HEK293 (cell line): ENCODE data around the gene UNC50.

ENCODE experiments used
- CTCF ChIA-PET: fragments of 350-600 bp; formaldehyde crosslinking; extraction: SDS; loops from one replicate; lab custom pipeline; 2021; ENCODE audit warnings: antibody characterized with exemption; lab: Yijun Ruan, JAX
- POLR2A ChIA-PET: fragments of 300-600 bp; formaldehyde crosslinking; extraction: SDS; loops from one replicate; lab custom pipeline; 2020; ENCODE audit warnings: antibody characterized with exemption, inconsistent platforms; lab: Yijun Ruan, JAX
- H3K27ac ChIP-seq: fragments of 200-500 bp; sonication (Bioruptor generic); 2 replicates; pipeline ENCODE4 v1.5.1; 2014; ENCODE audit warnings: low read depth, low read length, control low read depth, inconsistent platforms; ENCODE audit errors: extremely low read depth
- H3K36me3 ChIP-seq, 2 experiments: fragments of 200-500 bp in 1 of 2; sonication (Bioruptor generic) in 1 of 2; 1 replicate in 1 of 2; 2 replicates in 1 of 2; pipeline ENCODE4 v1.5.1; 2014 to 2017; ENCODE audit warnings: inconsistent platforms in 2 of 2, low read length in 2 of 2; ENCODE audit not compliant: control insufficient read depth in 2 of 2, insufficient read depth in 1 of 2
- H3K4me1 ChIP-seq: fragments of 200-500 bp; sonication (Bioruptor generic); 2 replicates; pipeline ENCODE4 v1.5.1; 2014; ENCODE audit warnings: mild to moderate bottlenecking, low read length, inconsistent platforms; ENCODE audit not compliant: control insufficient read depth, insufficient read depth
- H3K4me3 ChIP-seq: 2 replicates; pipeline ENCODE4 v1.5.1; 2011; ENCODE audit warnings: low read depth, mild to moderate bottlenecking, control low read depth, low read length, moderate library complexity
- H3K9me3 ChIP-seq: fragments of 200-500 bp; sonication (Bioruptor generic); 2 replicates; pipeline ENCODE4 v1.5.1; 2014; ENCODE audit warnings: low read depth, low read length, inconsistent platforms; ENCODE audit not compliant: control insufficient read depth, insufficient read depth
- KLF1 ChIP-seq: fragments of 450-650 bp; formaldehyde crosslinking; IDR thresholded peaks from 2 replicates; pipeline ENCODE4 v1.5.1; 2016; ENCODE audit warnings: missing biosample characterization, missing genetic modification characterization
- ZBTB17 ChIP-seq: fragments of 450-650 bp; formaldehyde crosslinking; IDR thresholded peaks from 2 replicates; pipeline ENCODE4 v1.5.1; 2016; ENCODE audit warnings: missing biosample characterization, missing genetic modification characterization
- ZNF132 ChIP-seq: fragments of 450-650 bp; formaldehyde crosslinking; IDR thresholded peaks from 2 replicates; pipeline ENCODE4 v1.5.1; 2017; ENCODE audit warnings: missing biosample characterization, missing genetic modification characterization, borderline replicate concordance
- ZNF169 ChIP-seq: fragments of 450-650 bp; formaldehyde crosslinking; IDR thresholded peaks from 2 replicates; pipeline ENCODE4 v1.5.1; 2016; ENCODE audit warnings: missing biosample characterization, missing genetic modification characterization
- ZNF2 ChIP-seq: fragments of 450-650 bp; formaldehyde crosslinking; IDR thresholded peaks from 2 replicates; pipeline ENCODE4 v1.5.1; 2016; ENCODE audit warnings: missing biosample characterization, missing genetic modification characterization
- ZNF24 ChIP-seq: fragments of 450-650 bp; formaldehyde crosslinking; IDR thresholded peaks from 2 replicates; pipeline ENCODE4 v1.5.1; 2016; ENCODE audit warnings: missing biosample characterization, missing genetic modification characterization
- ZNF324 ChIP-seq: fragments of 450-650 bp; formaldehyde crosslinking; IDR thresholded peaks from 2 replicates; pipeline ENCODE4 v1.5.1; 2016; ENCODE audit warnings: missing biosample characterization, missing genetic modification characterization
- ZNF561 ChIP-seq: fragments of 450-650 bp; IDR thresholded peaks from 2 replicates; pipeline ENCODE4 v1.5.1; 2018; ENCODE audit warnings: missing biosample characterization, missing genetic modification characterization, borderline replicate concordance
- ZNF660 ChIP-seq: fragments of 450-650 bp; IDR thresholded peaks from 2 replicates; pipeline ENCODE4 v1.5.1; 2018; ENCODE audit warnings: missing biosample characterization, mild to moderate bottlenecking, missing genetic modification characterization
- ZNF701 ChIP-seq: fragments of 450-650 bp; formaldehyde crosslinking; IDR thresholded peaks from 2 replicates; pipeline ENCODE4 v1.5.1; 2016; ENCODE audit warnings: missing biosample characterization, missing genetic modification characterization
- TF ChIP-seq, protein P1 (sequence below): fragments of 450-650 bp; formaldehyde crosslinking; IDR thresholded peaks from 2 replicates; pipeline ENCODE4 v1.5.1; 2016; ENCODE audit warnings: missing biosample characterization, missing genetic modification characterization, borderline replicate concordance
- TF ChIP-seq, protein P2 (sequence below): fragments of 450-650 bp; formaldehyde crosslinking; IDR thresholded peaks from 2 replicates; pipeline ENCODE4 v1.5.0; 2017; ENCODE audit warnings: missing biosample characterization, missing genetic modification characterization, borderline replicate concordance

The UNC50 gene

DNA sequence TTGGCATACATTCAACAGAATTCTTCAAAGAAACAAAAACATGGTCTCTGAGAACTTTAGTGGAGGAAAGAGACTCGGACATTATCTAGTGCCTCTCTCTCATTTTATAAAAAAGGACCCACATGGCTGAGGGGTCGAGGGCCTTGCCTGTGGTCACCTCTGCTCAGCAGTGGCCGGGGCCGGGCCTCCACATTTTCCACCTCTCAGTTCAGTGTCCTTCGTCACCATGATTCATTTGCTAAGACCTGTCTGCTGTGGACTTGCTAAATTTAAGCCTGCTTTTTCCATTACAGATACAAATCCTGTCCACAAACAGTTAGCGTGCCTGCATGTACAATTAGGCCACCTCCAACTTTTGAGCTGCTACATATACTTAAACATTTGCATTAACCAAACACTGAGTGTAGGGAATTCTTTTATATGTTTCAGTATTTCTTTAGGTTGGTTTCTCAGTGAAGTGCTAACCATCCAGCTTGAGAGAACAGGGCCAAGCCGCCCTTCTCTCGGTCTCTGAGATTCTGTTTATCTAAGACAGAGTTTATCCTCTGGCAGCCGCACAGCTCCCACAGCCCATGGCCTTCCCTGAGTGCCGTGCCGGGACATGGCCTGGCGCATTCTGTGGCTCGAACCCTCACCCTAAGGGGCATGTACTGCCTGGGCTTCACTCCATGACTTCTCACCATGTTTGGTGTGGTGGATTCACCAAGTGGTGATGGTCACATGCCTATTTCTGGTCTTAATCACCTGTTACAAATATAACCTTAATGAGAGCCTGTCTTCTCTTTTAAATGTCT is 46.3 kb upstream of the UNC50 start (continued):
- TF ChIP-seq, protein P1, sequence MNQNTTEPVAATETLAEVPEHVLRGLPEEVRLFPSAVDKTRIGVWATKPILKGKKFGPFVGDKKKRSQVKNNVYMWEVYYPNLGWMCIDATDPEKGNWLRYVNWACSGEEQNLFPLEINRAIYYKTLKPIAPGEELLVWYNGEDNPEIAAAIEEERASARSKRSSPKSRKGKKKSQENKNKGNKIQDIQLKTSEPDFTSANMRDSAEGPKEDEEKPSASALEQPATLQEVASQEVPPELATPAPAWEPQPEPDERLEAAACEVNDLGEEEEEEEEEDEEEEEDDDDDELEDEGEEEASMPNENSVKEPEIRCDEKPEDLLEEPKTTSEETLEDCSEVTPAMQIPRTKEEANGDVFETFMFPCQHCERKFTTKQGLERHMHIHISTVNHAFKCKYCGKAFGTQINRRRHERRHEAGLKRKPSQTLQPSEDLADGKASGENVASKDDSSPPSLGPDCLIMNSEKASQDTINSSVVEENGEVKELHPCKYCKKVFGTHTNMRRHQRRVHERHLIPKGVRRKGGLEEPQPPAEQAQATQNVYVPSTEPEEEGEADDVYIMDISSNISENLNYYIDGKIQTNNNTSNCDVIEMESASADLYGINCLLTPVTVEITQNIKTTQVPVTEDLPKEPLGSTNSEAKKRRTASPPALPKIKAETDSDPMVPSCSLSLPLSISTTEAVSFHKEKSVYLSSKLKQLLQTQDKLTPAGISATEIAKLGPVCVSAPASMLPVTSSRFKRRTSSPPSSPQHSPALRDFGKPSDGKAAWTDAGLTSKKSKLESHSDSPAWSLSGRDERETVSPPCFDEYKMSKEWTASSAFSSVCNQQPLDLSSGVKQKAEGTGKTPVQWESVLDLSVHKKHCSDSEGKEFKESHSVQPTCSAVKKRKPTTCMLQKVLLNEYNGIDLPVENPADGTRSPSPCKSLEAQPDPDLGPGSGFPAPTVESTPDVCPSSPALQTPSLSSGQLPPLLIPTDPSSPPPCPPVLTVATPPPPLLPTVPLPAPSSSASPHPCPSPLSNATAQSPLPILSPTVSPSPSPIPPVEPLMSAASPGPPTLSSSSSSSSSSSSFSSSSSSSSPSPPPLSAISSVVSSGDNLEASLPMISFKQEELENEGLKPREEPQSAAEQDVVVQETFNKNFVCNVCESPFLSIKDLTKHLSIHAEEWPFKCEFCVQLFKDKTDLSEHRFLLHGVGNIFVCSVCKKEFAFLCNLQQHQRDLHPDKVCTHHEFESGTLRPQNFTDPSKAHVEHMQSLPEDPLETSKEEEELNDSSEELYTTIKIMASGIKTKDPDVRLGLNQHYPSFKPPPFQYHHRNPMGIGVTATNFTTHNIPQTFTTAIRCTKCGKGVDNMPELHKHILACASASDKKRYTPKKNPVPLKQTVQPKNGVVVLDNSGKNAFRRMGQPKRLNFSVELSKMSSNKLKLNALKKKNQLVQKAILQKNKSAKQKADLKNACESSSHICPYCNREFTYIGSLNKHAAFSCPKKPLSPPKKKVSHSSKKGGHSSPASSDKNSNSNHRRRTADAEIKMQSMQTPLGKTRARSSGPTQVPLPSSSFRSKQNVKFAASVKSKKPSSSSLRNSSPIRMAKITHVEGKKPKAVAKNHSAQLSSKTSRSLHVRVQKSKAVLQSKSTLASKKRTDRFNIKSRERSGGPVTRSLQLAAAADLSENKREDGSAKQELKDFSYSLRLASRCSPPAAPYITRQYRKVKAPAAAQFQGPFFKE (tag by site-specific recombination): no peak
- TF ChIP-seq ZNF660 (tag by site-specific recombination): no peak

DNA sequence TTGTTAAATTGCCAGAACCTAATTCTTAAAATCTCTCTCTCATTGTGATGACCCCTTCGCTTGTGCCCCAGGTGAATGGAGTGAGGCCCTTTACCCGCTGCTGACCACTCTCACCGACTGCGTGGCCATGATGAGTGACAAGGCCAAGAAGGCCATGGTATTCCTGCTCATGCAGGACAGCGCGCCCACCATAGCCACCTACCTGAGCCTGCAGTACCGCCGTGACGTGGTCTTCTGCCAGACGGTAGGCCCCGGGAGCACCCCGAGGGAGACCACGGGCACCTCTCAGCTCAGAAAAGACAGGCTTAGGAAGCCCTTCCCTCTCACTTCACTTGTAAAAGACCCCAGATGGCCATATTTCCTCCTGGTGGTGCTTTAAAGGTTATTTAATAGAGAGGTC is 45.0 kb upstream of the UNC50 start:
- H3K36me3 ChIP-seq: peaks cover 0 to 89% of the 10 kb centered on the region in 2 experiments; a peak in 2 of 3 replicates
- POLR2A ChIA-PET: no interaction called here
- no peak overlapping the region for H3K27ac ChIP-seq
- H3K4me1 ChIP-seq: no peaks in the 10 kb centered on the region
- H3K4me3 ChIP-seq: no peak overlapping the region
- TF ChIP-seq KLF1 (no peak), ZNF132 (tag by site-specific recombination) (no peak), ZNF169 (no peak)
- TF ChIP-seq, all 188 proteins: peak for 0
- H3K9me3 ChIP-seq: no peaks in the 10 kb centered on the region
- CTCF ChIA-PET: no interaction called here

DNA sequence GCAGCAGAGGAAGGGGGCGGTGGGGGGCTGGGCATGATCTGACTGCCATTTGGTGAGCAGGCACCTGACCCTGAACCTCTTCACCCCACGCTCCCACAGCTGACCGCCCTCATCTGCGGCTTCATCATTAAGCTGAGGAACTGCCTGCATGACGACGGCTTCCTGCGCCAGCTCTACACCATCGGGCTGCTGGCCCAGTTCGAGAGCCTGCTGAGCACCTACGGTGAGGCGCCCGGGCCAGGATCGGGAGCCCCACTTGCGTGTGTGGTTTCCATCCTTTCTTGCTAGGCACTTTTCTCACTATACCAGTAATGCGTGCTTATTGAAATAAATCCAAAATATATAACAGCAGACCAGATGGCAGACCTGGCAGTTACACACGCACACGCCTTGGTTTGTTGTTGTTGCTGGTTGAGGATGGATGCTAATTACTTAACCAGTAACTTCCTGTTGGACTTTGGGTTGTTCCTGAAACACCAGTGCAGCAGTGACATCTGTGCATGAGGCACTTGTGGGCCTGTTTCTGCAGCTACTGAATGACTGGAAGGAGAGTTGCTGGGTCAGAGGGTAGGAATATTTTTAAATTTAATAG is 43.8 kb upstream of the UNC50 start:
- no peak overlapping the region for H3K27ac ChIP-seq
- H3K4me3 ChIP-seq: no peak overlapping the region
- TF ChIP-seq, protein P2, sequence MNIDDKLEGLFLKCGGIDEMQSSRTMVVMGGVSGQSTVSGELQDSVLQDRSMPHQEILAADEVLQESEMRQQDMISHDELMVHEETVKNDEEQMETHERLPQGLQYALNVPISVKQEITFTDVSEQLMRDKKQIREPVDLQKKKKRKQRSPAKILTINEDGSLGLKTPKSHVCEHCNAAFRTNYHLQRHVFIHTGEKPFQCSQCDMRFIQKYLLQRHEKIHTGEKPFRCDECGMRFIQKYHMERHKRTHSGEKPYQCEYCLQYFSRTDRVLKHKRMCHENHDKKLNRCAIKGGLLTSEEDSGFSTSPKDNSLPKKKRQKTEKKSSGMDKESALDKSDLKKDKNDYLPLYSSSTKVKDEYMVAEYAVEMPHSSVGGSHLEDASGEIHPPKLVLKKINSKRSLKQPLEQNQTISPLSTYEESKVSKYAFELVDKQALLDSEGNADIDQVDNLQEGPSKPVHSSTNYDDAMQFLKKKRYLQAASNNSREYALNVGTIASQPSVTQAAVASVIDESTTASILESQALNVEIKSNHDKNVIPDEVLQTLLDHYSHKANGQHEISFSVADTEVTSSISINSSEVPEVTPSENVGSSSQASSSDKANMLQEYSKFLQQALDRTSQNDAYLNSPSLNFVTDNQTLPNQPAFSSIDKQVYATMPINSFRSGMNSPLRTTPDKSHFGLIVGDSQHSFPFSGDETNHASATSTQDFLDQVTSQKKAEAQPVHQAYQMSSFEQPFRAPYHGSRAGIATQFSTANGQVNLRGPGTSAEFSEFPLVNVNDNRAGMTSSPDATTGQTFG (tag by site-specific recombination): no peak
- TF ChIP-seq ZBTB17 (tag by site-specific recombination): no peak
- no peak for TF ChIP-seq ZNF561 (tag by site-specific recombination)
- TF ChIP-seq ZNF701 (tag by site-specific recombination): no peak
- TF ChIP-seq ZNF24 (tag by site-specific recombination): no peak
- no peak for TF ChIP-seq ZNF324
- no peak for TF ChIP-seq ZNF2 (tag by site-specific recombination)
- ChIA-PET POLR2A (no interaction called here), CTCF (no interaction called here)
- H3K9me3 ChIP-seq: no peaks in the 10 kb centered on the region
- H3K36me3 ChIP-seq: peaks cover 0 to 89% of the 10 kb centered on the region in 2 experiments; a peak in 2 of 3 replicates
- no peaks in the 10 kb centered on the region for H3K4me1 ChIP-seq
